Small intestine (tissue), 7 donors: ENCODE results near the gene ITGA7. TPM values are rescaled to one million over a fixed set of nuclear protein-coding genes. Genes with fewer than 3 reads are reported as not detected.
"Not testable (repeated sequence)": the region's sequence is repeated elsewhere in the genome, so short reads cannot be mapped to it uniquely, and the experiment has no call there.

Experiments used
- DNase-seq, 2 donors: peaks; one replicate each; pipeline versions ENCODE4 v3.0.0 to v3.0.0-alpha.2; 2013
- FAIRE-seq: peaks from 2 replicates; lab custom pipeline; 2012; peaks lifted over from hg19 to GRCh38; lab: Jason Lieb, UNC
- H3K27ac ChIP-seq, 3 donors: one replicate each; pipeline ENCODE4 v1.5.1; 2013; ENCODE audit warnings: low read length in 2 of 3, mild to moderate bottlenecking in 2 of 3, control low read depth in 1 of 3, inconsistent platforms in 1 of 3, low read depth in 1 of 3, moderate library complexity in 1 of 3
- H3K27me3 ChIP-seq, 3 donors: one replicate each; pipeline ENCODE4 v1.6.1; 2013; ENCODE audit warnings: low read length in 3 of 3, inconsistent platforms in 1 of 3; ENCODE audit not compliant: control insufficient read depth in 3 of 3, insufficient read depth in 3 of 3
- H3K36me3 ChIP-seq, 3 donors: one replicate each; pipeline ENCODE4 v1.6.1; 2013; ENCODE audit warnings: low read length in 3 of 3, inconsistent platforms in 1 of 3, low read depth in 1 of 3, mild to moderate bottlenecking in 1 of 3, moderate library complexity in 1 of 3; ENCODE audit not compliant: control insufficient read depth in 3 of 3, insufficient read depth in 2 of 3
- H3K4me1 ChIP-seq, 3 donors: one replicate each; pipeline ENCODE4 v1.6.1; 2013; ENCODE audit warnings: low read length in 2 of 3, inconsistent platforms in 1 of 3, low read depth in 1 of 3, mild to moderate bottlenecking in 1 of 3, moderate library complexity in 1 of 3; ENCODE audit not compliant: control insufficient read depth in 3 of 3, insufficient read depth in 2 of 3
- H3K4me3 ChIP-seq, 3 donors: one replicate each; pipeline ENCODE4 v1.5.1; 2013; ENCODE audit warnings: low read length in 3 of 3, control low read depth in 1 of 3, inconsistent platforms in 1 of 3, low read depth in 1 of 3, mild to moderate bottlenecking in 1 of 3, moderate library complexity in 1 of 3
- H3K9me3 ChIP-seq, 2 donors: one replicate each; pipeline ENCODE4 v1.6.1; 2013; ENCODE audit warnings: low read depth in 1 of 2, low read length in 1 of 2; ENCODE audit not compliant: control insufficient read depth in 2 of 2, insufficient read depth in 1 of 2
- WGBS, 3 donors: extraction: QIAGEN DNeasy Blood & Tissue Kit; methylation state at CpG; one replicate each; pipeline ENCODE4 v1.1.7; 2013; 5-methylcytosine and 5-hydroxymethylcytosine counted together
- polyA plus RNA-seq, 4 donors: library from polyadenylated mRNA; stranded (reverse) in 3 of 4; unstranded in 1 of 4; fragments of 200-250 nt in 3 of 4; fragments of 120-200 nt in 1 of 4; gene quantifications; one replicate each; pipeline versions ENCODE4 v1.2.1 to v1.2.3, GENCODE V29; 2013
- donor health status: healthy with polysubstance abuse.
- donor health status: control.
- donor health status: control.
- donor health status: Bipolar disorder and iron deficiency.
- donor health status: healthy.

Gene ITGA7
- polyA plus RNA-seq, 4 donors: 6.3 to 81.6 (median 29.6) TPM

DNA sequence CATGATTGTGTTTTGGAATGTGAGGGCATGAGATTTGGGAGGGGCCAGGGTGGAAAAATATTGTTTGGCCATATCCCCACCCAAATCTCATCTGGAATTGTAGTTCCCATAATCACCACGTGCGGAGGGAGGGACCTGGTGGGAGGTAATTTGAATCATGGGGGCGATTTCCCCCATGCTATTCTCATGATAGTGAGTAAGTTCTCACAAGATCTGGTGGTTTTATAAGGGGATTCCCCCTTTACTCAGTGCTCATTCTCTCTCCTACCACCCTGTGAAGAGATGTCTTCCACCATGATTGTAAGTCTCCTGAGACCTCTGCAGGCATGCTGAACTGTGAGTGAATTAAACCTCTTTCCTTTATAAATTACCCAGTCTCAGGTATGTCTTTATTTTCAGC, 55.4 kb downstream of the ITGA7 start:
- no peak for DNase-seq
- WGBS, 3 donors: 70 to 79% (median 71%) methylated on average over 3 of the region's 3 CpGs
- Histone ChIP-seq H3K27ac (peak overlapping the region in 1 of 3 donors; percentile 32), H3K4me1 (peaks cover 0 to 42% (median 0%) of the 10 kb centered on the region in 3 donors), H3K27me3 (no peaks in the 10 kb centered on the region), H3K36me3 (no peaks in the 10 kb centered on the region), H3K4me3 (no peak overlapping the region), H3K9me3 (peaks cover 0 to 27% of the 10 kb centered on the region in 2 donors)
- FAIRE-seq: no peak

DNA sequence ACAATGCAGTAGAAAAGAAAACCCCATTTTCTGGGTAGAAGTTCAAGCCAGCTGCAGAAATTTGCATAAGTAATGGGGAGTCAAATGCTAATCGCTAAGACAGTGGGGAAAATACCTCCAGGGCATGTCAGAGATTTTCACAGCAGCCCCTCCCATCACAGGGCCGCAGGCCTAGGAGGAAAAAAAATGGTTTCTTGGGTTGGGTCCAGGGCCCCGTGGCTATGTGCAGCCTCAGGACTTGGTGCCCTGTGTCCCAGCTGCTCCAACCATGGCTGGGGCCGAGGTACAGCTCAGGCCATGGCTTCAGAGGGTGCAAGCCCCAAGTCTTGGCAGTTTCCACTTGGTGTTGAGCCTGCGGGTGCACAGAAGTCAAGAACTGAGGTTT, 56.4 kb downstream of the ITGA7 start:
- peak in 1 of 2 donors; percentile 81 for DNase-seq
- Histone ChIP-seq H3K27me3 (no peaks in the 10 kb centered on the region), H3K9me3 (peaks cover 0 to 27% of the 10 kb centered on the region in 2 donors), H3K4me3 (no peak overlapping the region), H3K27ac (peak overlapping the region; percentile 72 to 86 (median 84)), H3K36me3 (no peaks in the 10 kb centered on the region), H3K4me1 (peaks cover 0 to 32% (median 0%) of the 10 kb centered on the region in 3 donors)
- FAIRE-seq: no peak
- 11 to 50% (median 28%) methylated on average over 5 of the region's 5 CpGs for WGBS, 3 donors

DNA sequence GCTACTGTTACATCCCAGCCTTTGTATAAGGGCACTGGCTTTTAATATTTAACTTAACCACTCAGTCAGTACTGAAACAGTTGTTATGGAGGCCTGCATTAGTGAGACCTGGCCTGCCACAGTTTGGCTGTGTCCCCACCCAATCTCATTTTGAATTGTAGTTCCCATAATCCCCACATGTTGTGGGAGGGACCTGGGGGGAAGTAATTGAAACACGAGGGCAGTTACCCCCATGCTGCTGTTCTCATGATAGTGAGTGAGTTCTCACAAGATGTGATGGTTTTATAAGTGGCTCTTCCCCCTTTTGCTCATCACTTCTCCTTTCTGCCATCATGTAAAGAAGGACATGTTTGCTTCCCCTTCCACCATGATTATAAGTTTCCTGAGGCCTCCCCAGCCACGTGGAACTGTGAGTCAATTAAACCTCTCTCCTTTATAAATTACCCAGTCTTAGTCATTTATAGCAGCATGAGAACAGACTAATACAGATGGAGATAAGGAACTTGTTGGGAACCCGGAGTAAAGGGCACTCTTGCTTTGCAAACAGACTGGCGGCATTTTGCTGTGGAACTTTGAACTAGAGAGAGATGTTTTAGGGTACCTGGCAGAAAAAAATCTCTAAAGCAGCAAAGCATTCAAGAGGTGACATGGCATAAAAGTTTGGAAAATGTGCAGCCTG, 56.9 kb downstream of the ITGA7 start:
- FAIRE-seq, H3K4me3 ChIP-seq, H3K27me3 ChIP-seq, H3K36me3 ChIP-seq: not testable (repeated sequence)
- Histone ChIP-seq H3K27ac (peak overlapping the region; percentile 72 to 86 (median 84)), H3K9me3 (peaks cover 0 to 29% of the 10 kb centered on the region in 2 donors), H3K4me1 (peaks cover 0 to 28% (median 0%) of the 10 kb centered on the region in 3 donors)
- peak; percentile 83 to 90 for DNase-seq
- WGBS, 3 donors: 8 to 39% (median 14%) methylated on average over 4 of the region's 4 CpGs

DNA sequence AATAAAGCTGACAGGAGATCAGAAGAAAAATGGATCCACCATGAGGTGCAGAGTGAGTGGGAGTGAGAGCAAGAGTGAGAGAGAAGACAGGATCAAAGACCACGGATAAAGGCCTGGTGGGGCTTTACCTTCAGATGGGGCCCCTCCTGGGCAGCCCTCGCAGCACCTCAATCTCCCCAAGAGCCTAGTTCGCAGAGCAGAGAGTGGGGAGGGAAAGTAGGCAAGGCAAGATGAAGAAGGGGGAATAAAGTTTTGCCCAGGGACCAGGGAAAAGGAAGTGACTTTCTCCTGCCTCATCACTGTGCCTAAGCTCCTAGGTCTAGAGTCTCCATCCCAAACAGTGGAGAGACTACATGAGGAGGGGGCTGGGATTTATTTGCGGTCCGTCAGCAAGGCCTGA, 60.7 kb downstream of the ITGA7 start:
- WGBS, 3 donors: 93 to 98% (median 96%) methylated on average over 5 of the region's 5 CpGs
- no peaks in the 10 kb centered on the region for H3K27me3 ChIP-seq
- peak overlapping the region in 2 of 3 donors; percentile 14 to 80 for H3K27ac ChIP-seq
- H3K36me3 ChIP-seq: no peaks in the 10 kb centered on the region
- DNase-seq (no peak), FAIRE-seq (no peak)
- no peak overlapping the region for H3K4me3 ChIP-seq
- H3K4me1 ChIP-seq: peaks cover 0 to 22% (median 0%) of the 10 kb centered on the region in 3 donors
- H3K9me3 ChIP-seq: peaks cover 0 to 24% of the 10 kb centered on the region in 2 donors

DNA sequence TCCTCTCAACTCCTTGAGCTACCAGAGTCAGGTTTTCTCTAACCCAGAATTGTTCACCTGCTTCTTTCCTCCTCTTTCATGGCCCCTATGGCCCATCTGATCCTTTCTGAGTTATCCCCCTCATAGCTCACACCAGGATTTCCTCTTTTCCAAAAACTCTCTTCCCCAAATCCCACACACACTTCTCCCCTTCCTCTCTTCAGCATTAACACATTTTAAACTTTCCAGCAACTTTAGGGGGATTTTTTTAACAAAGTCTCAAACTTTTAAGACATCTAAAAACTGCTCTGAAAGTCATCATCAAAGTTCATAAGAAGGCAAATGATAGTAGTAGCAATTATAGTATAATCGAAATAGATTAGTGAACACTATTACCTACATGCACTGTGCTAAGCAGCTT, 63.1 kb downstream of the ITGA7 start:
- Histone ChIP-seq H3K4me3 (no peak overlapping the region), H3K36me3 (no peaks in the 10 kb centered on the region), H3K27me3 (no peaks in the 10 kb centered on the region), H3K9me3 (peaks cover 0 to 12% of the 10 kb centered on the region in 2 donors), H3K4me1 (no peaks in the 10 kb centered on the region), H3K27ac (no peak overlapping the region)
- no peak for DNase-seq
- FAIRE-seq: no peak
- 58 to 87% (median 68%) methylated on average over 1 of the region's 1 CpG for WGBS, 3 donors

DNA sequence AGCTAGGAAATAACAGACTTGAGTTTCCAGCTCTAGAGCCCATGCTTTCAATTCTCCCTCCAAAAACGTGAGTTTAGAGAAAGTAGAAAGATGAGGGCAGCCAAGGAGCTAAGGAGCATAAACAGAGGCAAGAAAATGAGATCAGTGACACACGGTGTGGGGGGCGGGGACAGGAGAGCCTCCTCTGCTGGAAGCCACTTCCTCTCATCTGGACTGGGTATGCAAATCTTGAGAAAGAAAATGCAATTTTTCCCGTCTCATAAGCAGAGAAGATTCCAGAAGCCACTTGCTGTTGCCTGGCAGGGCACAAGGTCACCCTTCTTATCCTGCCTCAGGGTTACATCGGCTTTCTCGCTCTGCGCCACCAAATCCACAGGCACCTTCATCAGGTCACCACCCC, 65.0 kb downstream of the ITGA7 start:
- 68 to 74% (median 72%) methylated on average over 7 of the region's 7 CpGs for WGBS, 3 donors
- FAIRE-seq: no peak

DNA sequence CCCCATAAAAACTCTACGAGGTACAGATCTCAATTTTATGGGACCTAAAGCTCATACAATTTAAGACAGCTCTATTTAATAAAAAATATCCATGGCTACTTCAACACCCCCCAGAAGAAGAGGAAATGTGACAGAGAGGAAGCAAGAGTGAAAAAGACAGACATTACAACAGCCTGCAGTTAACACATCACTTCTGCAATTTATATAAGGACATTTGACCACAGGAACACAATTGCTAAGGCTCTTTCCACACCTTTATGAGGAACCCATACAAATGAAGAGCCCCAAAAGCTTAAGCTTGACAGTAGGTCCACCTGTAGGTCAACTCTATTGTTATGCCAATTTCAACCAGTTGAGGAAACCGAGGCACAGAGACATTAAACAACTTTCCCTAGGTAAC, 65.4 kb downstream of the ITGA7 start:
- FAIRE-seq (no peak), DNase-seq (no peak)
- H3K36me3 ChIP-seq: no peaks in the 10 kb centered on the region
- no peak overlapping the region for H3K4me3 ChIP-seq
- H3K27me3 ChIP-seq: peaks cover 0 to 2% (median 0%) of the 10 kb centered on the region in 3 donors
- WGBS, 3 donors: 42 to 86% (median 61%) methylated on average over 2 of the region's 2 CpGs
- H3K9me3 ChIP-seq: peaks cover 0 to 2% of the 10 kb centered on the region in 2 donors
- H3K4me1 ChIP-seq: no peaks in the 10 kb centered on the region
- peak overlapping the region in 1 of 3 donors; percentile 60 for H3K27ac ChIP-seq

More for the DNA sequence above, 65.0 kb downstream of the ITGA7 start:
- H3K9me3 ChIP-seq: peaks cover 0 to 2% of the 10 kb centered on the region in 2 donors
- H3K27me3 ChIP-seq: peaks cover 0 to 2% (median 0%) of the 10 kb centered on the region in 3 donors
- H3K4me1 ChIP-seq: no peaks in the 10 kb centered on the region
- DNase-seq: no peak
- no peak overlapping the region for H3K4me3 ChIP-seq
- H3K36me3 ChIP-seq: no peaks in the 10 kb centered on the region
- peak overlapping the region in 1 of 3 donors; percentile 60 for H3K27ac ChIP-seq

DNA sequence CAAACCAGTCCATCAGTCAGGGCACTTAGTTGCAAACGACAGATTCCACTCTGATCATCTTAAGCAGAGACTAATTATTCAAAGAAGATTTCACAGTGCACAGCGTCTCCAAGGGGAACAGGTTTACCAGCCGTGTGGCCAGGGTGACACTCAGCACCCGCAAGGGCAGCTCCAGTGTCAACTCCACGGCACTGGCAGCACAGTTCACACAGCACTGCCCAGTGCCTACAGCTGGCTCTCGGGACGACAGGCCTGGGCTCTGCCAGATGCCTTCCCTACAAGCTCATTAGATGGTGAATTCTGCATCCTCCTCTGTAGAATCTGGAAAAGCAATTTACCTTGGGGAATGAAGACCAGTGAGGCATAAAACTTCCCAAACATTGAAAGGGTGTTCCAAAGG, 66.1 kb downstream of the ITGA7 start:
- Histone ChIP-seq H3K27ac (no peak overlapping the region), H3K9me3 (peaks cover 0 to 2% of the 10 kb centered on the region in 2 donors), H3K4me3 (no peak overlapping the region), H3K27me3 (peaks cover 0 to 2% (median 0%) of the 10 kb centered on the region in 3 donors), H3K4me1 (no peaks in the 10 kb centered on the region), H3K36me3 (no peaks in the 10 kb centered on the region)
- 69 to 79% (median 70%) methylated on average over 7 of the region's 7 CpGs for WGBS, 3 donors
- FAIRE-seq: no peak
- no peak for DNase-seq
